GM12873 (cell line): Measurements from ENCODE around the gene CCNL1.

ENCODE experiments used
- CTCF ChIP-seq: IDR thresholded peaks from 2 replicates; pipeline ENCODE4 v1.5.1; 2012; ENCODE audit warnings: low read depth, mild to moderate bottlenecking, moderate library complexity, low read length, control low read depth; ENCODE audit not compliant: insufficient read depth; ENCODE audit errors: missing control alignments

Gene CCNL1

DNA sequence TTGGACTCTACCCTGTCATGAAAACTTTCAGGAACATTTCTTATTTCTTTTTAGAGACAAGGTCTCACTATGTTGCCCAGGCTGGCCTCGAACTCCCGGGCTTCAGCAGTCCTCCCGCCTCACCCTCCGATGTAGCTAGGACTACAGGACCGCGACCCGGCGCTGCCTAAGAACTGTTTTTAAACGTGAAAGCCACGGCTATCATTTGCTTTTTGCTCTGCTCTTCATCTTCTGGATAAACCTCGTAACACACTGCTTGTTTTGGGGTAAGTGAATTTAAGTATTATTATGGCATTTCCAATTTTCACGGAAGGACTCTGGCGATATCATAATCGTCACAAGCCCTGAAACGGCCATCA is 14.3 kb upstream of the CCNL1 start:
- no peak for TF ChIP-seq CTCF

DNA sequence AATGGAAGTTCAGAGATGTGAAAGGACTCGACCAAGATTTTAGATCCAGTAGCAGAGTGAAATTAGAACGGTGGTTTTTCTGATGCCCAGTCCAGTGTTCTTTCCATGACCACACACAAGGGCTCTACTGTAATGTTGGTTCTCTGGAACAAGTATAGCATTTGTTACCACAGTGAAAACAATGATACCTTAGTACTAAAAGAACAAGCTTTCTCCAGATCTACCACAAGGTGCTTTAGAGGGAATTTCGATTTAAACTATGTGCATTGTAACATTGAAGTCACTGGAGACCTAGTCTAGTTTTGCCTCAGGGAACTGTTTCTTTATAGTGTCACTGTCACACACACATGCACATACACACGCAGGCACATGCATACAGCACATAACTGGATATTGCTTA is 12.8 kb upstream of the CCNL1 start:
- no peak for TF ChIP-seq CTCF

DNA sequence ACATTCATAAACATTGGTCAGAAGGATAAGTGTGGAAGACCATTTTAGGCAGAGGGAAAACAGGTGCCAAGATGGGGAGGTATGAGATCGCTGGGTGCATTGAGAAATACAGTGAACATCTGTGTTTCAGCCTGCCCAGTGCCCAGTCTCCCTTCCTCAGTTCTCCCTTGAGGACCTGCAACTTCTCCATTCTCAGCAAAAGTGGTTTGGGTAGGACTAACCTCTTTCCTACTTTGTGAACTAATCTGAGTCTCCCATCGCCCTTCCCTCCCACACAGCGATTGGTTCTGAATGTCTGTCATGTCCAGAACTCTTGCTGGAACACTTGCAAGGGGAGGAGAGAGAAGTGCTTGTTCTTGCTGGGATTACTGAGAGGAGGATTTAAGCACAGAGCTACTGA is 10.9 kb upstream of the CCNL1 start:
- no peak for TF ChIP-seq CTCF

DNA sequence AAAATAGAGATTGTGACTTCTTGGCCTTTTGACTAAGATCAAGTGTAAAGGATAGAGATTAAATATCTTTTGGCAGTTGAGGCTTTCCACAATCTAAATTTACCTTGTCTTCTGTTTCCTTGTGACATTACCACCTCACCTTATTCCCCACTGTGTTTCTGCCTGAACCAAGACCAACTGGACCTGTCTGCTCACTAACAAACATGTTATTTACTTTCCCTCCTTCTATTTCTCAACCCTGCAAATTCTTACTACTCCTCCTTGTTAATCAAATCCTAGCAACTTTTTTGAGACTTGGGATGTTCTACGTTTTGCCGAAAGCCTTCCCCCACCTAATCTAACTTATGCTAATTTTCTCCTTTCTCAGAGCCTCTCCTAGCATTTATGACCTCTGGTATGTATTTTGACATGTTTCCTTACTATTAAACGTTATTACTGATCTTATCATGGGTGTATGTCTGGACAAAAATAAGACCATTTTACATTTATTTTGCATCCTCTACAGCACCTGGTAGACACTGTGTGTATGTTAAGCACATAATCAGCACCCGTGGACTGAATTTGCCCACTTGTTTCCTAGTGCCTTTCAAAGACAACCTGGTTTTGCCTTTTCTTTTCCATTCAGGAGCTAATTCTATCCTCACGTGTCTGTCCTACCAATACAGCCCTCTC is 7.6 kb upstream of the CCNL1 start:
- TF ChIP-seq CTCF: no peak

- TF ChIP-seq CTCF: no peak
Measured at GRCh38 chr3:157166561-157166960, 6.6 kb upstream of the CCNL1 start.

GRCh38 chr3:157166115-157166514 is 6.2 kb upstream of the CCNL1 start:
- no peak for TF ChIP-seq CTCF

DNA sequence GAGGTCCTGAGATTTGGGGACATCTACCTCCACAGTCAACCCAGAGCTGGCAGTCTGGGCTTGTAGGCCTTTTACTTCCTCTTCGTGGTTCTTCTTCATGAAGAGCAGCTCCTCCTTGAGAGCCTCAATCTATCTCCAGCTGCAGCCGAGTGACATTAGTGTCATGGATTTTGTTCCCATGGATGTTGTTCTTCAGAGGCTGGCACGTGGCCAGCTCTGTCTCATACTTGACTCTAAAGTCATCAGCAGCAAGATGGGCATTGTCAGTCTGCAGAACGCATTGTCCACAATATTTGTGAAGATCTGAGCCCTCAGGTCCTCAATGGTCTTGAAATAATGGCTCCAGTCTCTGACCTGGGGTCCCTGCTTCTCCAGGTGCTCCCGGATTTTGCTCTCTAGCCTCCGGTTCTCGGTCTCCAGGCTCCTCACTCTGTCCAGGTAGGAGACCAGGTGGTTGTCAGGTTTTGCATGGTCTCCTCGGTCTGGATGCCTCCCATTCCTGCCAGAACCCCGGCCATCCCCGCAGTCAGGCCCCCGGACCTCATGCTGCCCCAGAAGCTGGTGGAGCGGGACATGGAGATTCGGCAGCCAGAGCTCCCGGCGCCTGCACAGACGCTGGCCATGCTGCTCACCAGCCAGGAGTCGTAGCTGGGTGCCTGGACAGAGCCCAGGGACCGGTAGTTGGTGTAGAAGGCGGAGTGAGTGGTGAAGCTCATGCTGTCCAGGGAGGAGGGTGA is 3.4 kb upstream of the CCNL1 start:
- no peak for TF ChIP-seq CTCF
